Epithelial cell of proximal tubule (primary cell): ENCODE data around the gene CEACAM18. TPM values are rescaled to one million over a fixed set of nuclear protein-coding genes. Genes with fewer than 3 reads are reported as not detected.
A peak's percentile ranks its signal among the peaks of the same experiment; 100 is the strongest.

Source experiments
- DNase-seq: peaks from one replicate; pipeline ENCODE4 v3.0.0-alpha.2; 2011; ENCODE audit warnings: low read depth
- H3K4me3 ChIP-seq: 2 replicates; pipeline ENCODE4 v1.5.1; 2011; ENCODE audit warnings: low read depth, mild to moderate bottlenecking, low read length
- total RNA-seq: library from RNA; depleted of rRNA; stranded (reverse); fragments of >200 nt; gene quantifications from 2 replicates; pipeline ENCODE4 v1.2.3, GENCODE V29; 2015
- TF ChIP-seq, protein P1 (sequence below): conservative IDR thresholded peaks from 2 replicates; pipeline ENCODE4 v1.5.1; 2012; ENCODE audit warnings: low read depth, mild to moderate bottlenecking, low read length

CEACAM18 gene
- total RNA-seq, 1 donor from 2014 or later = not detected

DNA sequence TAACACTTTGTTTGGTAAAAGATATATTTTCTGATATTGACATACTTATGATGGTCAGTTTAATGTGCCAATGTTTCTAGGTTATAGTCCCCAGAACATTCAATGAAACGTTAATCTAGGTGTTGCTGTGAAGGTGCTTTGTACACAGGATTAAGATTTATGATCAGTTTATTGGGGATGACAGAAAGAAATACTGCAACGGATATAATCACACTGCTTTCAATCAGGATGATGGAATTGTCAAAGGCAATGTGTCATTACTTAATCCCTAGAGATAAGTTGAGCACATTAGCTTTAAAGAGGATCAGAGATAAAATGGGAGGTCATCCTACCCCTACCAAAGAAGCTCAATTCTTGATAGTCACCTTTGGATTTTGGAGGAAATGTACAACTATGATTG is 35.6 kb downstream of the CEACAM18 start:
- TF ChIP-seq, protein P1, sequence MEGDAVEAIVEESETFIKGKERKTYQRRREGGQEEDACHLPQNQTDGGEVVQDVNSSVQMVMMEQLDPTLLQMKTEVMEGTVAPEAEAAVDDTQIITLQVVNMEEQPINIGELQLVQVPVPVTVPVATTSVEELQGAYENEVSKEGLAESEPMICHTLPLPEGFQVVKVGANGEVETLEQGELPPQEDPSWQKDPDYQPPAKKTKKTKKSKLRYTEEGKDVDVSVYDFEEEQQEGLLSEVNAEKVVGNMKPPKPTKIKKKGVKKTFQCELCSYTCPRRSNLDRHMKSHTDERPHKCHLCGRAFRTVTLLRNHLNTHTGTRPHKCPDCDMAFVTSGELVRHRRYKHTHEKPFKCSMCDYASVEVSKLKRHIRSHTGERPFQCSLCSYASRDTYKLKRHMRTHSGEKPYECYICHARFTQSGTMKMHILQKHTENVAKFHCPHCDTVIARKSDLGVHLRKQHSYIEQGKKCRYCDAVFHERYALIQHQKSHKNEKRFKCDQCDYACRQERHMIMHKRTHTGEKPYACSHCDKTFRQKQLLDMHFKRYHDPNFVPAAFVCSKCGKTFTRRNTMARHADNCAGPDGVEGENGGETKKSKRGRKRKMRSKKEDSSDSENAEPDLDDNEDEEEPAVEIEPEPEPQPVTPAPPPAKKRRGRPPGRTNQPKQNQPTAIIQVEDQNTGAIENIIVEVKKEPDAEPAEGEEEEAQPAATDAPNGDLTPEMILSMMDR = no peak

DNA sequence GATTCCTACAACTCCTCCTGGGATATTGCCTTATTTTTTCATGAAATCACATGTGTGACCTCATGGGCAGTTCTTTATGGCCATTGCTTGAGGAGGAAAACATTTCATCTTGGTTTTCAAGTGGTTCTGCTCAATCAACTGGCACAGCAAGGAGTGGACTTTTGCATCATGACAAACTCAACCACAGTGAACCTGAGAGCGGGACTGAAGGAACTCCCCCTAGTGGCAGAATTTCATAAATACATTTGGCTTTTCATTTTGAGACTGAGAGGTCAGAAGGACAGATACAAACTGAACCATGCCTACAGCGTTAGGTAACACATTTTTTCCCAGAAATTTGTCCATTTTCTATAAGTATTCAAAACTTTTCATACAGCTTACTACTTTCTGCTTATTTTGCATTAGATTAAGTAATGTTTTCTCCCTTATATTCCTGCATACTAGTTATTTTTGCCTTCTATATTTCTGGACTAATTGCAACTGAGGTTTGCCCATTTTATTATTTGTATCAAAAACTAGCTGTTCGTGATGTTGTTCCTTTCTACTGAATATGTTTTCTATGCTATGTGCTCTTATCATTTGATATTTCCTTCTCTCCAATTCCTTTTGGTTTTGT is 36.6 kb downstream of the CEACAM18 start:
- peak; percentile 13 for DNase-seq
- H3K4me3 ChIP-seq = no peak overlapping the region
- TF ChIP-seq, protein P1 = peak; percentile 79

More for the DNA sequence above, 35.6 kb downstream of the CEACAM18 start:
- no peak overlapping the region for H3K4me3 ChIP-seq
- DNase-seq = no peak

DNA sequence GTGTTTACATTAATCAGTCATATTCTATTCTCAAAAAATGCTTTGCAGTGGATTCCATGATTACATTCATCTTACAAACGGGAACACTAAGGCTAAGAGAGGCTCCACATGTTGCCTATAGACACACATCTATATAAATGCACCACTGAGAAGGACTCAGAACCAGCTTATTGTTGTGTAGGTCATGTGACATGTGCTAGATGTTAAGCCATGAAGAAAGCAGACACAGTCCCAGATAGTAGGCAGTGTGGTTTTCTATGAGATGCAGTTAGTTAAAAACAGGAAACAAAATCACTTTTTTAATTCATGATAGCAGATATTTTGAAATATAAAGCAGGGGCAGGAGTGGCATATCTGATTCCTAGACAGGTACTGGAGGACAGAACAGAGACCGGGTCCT is 42.4 kb downstream of the CEACAM18 start:
- H3K4me3 ChIP-seq = no peak overlapping the region
- no peak for DNase-seq
- TF ChIP-seq, protein P1 = no peak

DNA sequence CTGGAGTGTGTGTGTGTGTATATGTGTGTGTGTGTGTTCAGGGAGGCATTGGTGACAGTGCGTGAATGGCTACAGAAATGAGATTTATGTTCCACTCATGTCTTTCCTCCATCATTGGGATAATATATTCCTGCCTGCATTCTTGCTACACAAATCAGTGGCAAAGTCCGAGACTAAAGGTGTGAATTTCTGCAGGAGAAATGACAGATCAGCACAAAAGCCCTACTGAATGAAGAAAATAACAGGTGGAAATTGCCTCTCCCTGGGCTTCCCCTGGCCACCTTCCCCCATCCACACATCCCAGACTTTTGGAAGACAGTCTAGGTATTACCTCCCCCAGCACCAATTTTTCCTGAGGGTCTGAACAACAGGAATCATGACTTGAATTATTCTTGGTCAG is 43.0 kb downstream of the CEACAM18 start:
- H3K4me3 ChIP-seq = no peak overlapping the region
- TF ChIP-seq, protein P1 = no peak
- DNase-seq = no peak

DNA sequence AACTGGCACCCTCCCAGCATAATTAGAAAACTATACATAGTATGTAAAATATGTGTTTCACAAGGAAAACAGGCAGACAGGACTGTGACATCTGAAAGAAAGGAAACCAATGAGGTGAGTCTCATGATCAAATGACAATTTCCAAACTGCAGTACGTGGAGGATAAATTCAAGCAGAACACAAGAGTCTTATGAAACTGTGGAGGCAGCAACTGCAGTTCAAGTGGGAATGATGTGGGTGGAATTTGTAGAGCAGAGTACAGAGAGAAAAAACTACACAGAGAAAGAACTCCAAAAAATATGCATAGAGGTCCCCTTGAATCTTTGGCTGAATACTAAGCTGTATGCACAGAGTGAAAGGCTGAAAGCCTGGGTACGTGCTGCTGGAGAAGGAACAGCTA is 43.4 kb downstream of the CEACAM18 start:
- TF ChIP-seq, protein P1 = no peak
- H3K4me3 ChIP-seq = no peak overlapping the region
- no peak for DNase-seq

DNA sequence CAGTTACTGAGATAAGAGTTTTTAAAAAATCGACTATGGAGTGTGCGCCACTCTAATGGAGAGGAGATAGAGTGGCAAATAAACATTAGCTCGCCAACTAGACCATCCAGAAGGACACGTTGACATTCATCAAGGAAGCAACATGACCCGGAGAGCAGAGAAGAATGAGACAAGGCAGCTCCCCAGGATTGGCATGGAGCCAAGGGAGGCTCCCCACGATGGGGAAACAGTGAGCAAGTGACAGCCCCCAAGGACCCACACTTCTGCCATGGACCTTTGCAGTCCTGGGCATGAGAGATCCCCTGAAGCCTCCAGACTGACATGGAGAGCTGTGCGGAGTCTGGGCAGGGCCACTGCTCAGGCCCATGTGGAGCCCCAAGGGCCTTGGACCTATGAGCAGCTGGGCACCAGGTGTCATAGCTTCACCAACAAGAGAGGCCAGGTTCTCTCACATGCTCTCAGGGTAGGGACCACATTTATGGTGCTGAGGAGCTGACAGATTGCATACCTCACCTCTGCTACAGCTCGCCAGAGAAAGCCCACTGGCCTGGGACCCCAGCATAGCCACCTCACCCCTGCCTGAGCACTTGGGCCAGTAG is 46.4 kb downstream of the CEACAM18 start:
- TF ChIP-seq, protein P1 = no peak
- no peak for DNase-seq

DNA sequence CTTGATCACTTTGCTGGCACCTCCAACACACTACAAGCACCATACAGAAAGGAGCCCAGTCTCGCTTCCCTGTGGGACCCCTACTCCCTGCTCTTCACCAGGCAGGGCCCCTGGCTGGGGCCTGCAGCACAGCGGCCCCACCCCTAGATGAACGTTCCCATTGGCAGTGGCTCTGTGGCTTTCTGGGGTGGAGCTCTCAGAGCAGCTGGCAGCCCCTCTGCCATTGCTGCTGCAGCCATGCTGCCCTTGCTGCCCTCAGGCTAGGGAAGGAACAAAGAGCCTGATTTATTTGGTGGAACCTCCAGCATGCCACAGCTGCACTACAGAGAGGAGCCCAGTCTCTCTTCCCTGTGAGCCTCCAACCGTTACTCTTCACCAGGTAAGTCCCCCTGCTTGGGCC is 47.3 kb downstream of the CEACAM18 start:
- H3K4me3 ChIP-seq = no peak overlapping the region
- TF ChIP-seq, protein P1 = no peak
- no peak for DNase-seq

More for the DNA sequence above, 46.4 kb downstream of the CEACAM18 start:
- H3K4me3 ChIP-seq = no peak overlapping the region
